ENCODE data around the gene C4A. TPM values are rescaled to one million over a fixed set of nuclear protein-coding genes. Genes with fewer than 3 reads are reported as not detected.

The C4A gene
- total and polyA plus RNA-seq, 2 of the 8 experiments (the other 6 are each of a cell fraction or from before 2014, with no cell fraction given) = 0.62 to 2.4 TPM

- Histone ChIP-seq H4K8ac (ENCODE audit: extremely low read depth, insufficient read depth, low read length) (no peak overlapping the region), H3K23me2 (ENCODE audit: low read depth, low read length) (peaks cover 1% of the 10 kb centered on the region; the same call in 1 of the 2 replicates), H3K4ac (replicated peaks; ENCODE audit: insufficient read length, low read depth, low read length) (no peak overlapping the region), H4K5ac (ENCODE audit: insufficient read length, low read depth, low read length) (no peak overlapping the region), H3K4me1 (replicated peaks in 1 of 4; ENCODE audit: control insufficient read depth in 3 of 4, insufficient read depth in 4 of 4, low read length in 3 of 4) (peaks cover 0 to 7% (median 4%) of the 10 kb centered on the region in 4 experiments; a peak in 4 of 7 replicates), H2AK5ac (ENCODE audit: low read depth, low read length) (no peak overlapping the region), H3K56ac (replicated peaks; ENCODE audit: insufficient read length, low read depth, low read length) (no peak overlapping the region), H3K9me3 (ENCODE audit: insufficient read depth in 2 of 2, low read depth in 1 of 2, low read length in 1 of 2) (no peaks in the 10 kb centered on the region), H3K14ac (ENCODE audit: insufficient read length) (no peak overlapping the region), H2BK12ac (ENCODE audit: low read depth, low read length) (peak overlapping the region; percentile 63; the same call in 1 of the 2 replicates), H2BK20ac (ENCODE audit: low read length) (no peak overlapping the region), H3K27ac (ENCODE audit: low read depth, low read length) (no peak overlapping the region), H3K9ac (replicated peaks in 1 of 4; ENCODE audit: extremely low read depth in 1 of 4, low read depth in 3 of 4, low read length in 3 of 4) (no peak overlapping the region), H2AFZ (ENCODE audit: low read length) (no peak overlapping the region), H2BK15ac (ENCODE audit: low read length) (no peak overlapping the region), H3K4me3 (ENCODE audit: extremely low read depth in 1 of 4, insufficient read depth in 2 of 4, low read depth in 3 of 4, low read length in 4 of 4) (no peak overlapping the region), H3K79me1 (ENCODE audit: low read depth, low read length) (no peaks in the 10 kb centered on the region), H4K91ac (replicated peaks; ENCODE audit: insufficient read length, low read length) (no peak overlapping the region), H4K20me1 (replicated peaks in 1 of 2; ENCODE audit: control insufficient read depth in 1 of 2, insufficient read depth in 2 of 2, low read length in 2 of 2) (no peaks in the 10 kb centered on the region), H3K27me3 (replicated peaks in 1 of 4; ENCODE audit: control insufficient read depth in 3 of 4, extremely low read depth in 1 of 4, insufficient read depth in 3 of 4, low read length in 3 of 4) (no peaks in the 10 kb centered on the region), H3K4me2 (ENCODE audit: insufficient read depth in 1 of 2, low read depth in 2 of 2, low read length in 2 of 2) (no peak overlapping the region), H3K18ac (ENCODE audit: extremely low read depth, low read length) (no peak overlapping the region), H3K79me2 (ENCODE audit: control insufficient read depth in 1 of 2, insufficient read depth in 2 of 2, low read length in 2 of 2) (no peaks in the 10 kb centered on the region), H3K36me3 (ENCODE audit: control insufficient read depth in 2 of 4, insufficient read depth in 4 of 4, low read length in 3 of 4) (no peaks in the 10 kb centered on the region), H2BK5ac (ENCODE audit: low read depth, low read length) (no peak overlapping the region; the same call in 1 of the 2 replicates), H3K23ac (ENCODE audit: insufficient read length) (no peak overlapping the region), H2BK120ac (replicated peaks; ENCODE audit: low read depth, low read length) (no peak overlapping the region)
- ChIA-PET POLR2A (ENCODE audit: partially characterized antibody) (interaction anchor here (0.6 to 3.1 kb wide), 7 partner anchors 11 to 122 kb away, joined by 3 to 14 read pairs (median 4); partner anchors contain the start of gene DXO), CTCF (ENCODE audit: partially characterized antibody) (interaction anchor here (0.5 to 4.9 kb wide), 19 partner anchors 8 to 1510 kb away, joined by 3 to 38 read pairs (median 7); partner anchors contain the start of genes CFB, CYP21A2 and DXO)
- TF ChIP-seq JUND (IDR thresholded peaks at IDR 0.05; ENCODE audit: low read length) (0 out of 2 replicates have a peak, but pooled peaks have one; percentile 10), POLR2A (IDR thresholded peaks at IDR 0.05; ENCODE audit: control extremely low read depth in 1 of 2, low read depth in 2 of 2, low read length in 2 of 2) (no peak)
- TF ChIP-seq, protein P1, sequence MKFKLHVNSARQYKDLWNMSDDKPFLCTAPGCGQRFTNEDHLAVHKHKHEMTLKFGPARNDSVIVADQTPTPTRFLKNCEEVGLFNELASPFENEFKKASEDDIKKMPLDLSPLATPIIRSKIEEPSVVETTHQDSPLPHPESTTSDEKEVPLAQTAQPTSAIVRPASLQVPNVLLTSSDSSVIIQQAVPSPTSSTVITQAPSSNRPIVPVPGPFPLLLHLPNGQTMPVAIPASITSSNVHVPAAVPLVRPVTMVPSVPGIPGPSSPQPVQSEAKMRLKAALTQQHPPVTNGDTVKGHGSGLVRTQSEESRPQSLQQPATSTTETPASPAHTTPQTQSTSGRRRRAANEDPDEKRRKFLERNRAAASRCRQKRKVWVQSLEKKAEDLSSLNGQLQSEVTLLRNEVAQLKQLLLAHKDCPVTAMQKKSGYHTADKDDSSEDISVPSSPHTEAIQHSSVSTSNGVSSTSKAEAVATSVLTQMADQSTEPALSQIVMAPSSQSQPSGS (IDR thresholded peaks at IDR 0.05; ENCODE audit: low read length) = no peak
- FAIRE-seq (no peak), DNase-seq (ENCODE audit: low read depth in 1 of 2, low spot score in 2 of 2) (no peak)
- WGBS, 2 experiments (ENCODE audit: extremely low coverage in 1 of 2, insufficient coverage in 1 of 2, insufficient read length in 1 of 2, insufficient replicate concordance in 2 of 2, low coverage in 1 of 2, low lambda C conversion rate in 2 of 2, missing lambda C conversion rate in 1 of 2) = 94% methylated on average over 6 of the region's 11 CpGs; no CpG with 5 or more reads in 1 of the 2 experiments
Measured at GRCh38 chr6:32047084-32047478, 65.2 kb downstream of the C4A start.

All from H1 (cell line).